Endodermal cell (in vitro differentiated cells): ENCODE measurements around the gene GPC3. TPM values are rescaled to one million over a fixed set of nuclear protein-coding genes. Genes with fewer than 3 reads are reported as not detected.

Experiments used
- DNase-seq: peaks from one replicate; pipeline ENCODE4 v3.0.0-alpha.2; 2017
- H3K27ac ChIP-seq: 2 replicates; pipeline ENCODE4 v1.5.1; 2013; ENCODE audit warnings: mild to moderate bottlenecking, low read depth, low read length, moderate library complexity
- H3K27me3 ChIP-seq: 2 replicates; pipeline ENCODE4 v1.6.1; 2013; ENCODE audit warnings: mild to moderate bottlenecking, low read length, moderate library complexity; ENCODE audit not compliant: insufficient read depth, control insufficient read depth, poor library complexity, severe bottlenecking
- H3K36me3 ChIP-seq: 2 replicates; pipeline ENCODE4 v1.7.0; 2013; ENCODE audit warnings: mild to moderate bottlenecking, low read length, moderate library complexity; ENCODE audit not compliant: control insufficient read depth, insufficient read depth
- H3K4me1 ChIP-seq: one replicate; pipeline ENCODE4 v1.7.0; 2013; ENCODE audit warnings: low read length; ENCODE audit not compliant: control insufficient read depth, insufficient read depth
- H3K4me3 ChIP-seq: 2 replicates; pipeline ENCODE4 v1.5.1; 2013; ENCODE audit warnings: mild to moderate bottlenecking, low read length, moderate library complexity
- H3K9ac ChIP-seq: 2 replicates; pipeline ENCODE4 v1.6.1; 2013; ENCODE audit warnings: mild to moderate bottlenecking, low read length, moderate library complexity; ENCODE audit not compliant: poor library complexity, severe bottlenecking; ENCODE audit errors: extremely low read depth
- H3K9me3 ChIP-seq: 2 replicates; pipeline ENCODE4 v1.6.1; 2013; ENCODE audit warnings: mild to moderate bottlenecking, low read length, moderate library complexity; ENCODE audit not compliant: control insufficient read depth
- H3K27ac Mint-ChIP-seq: 2 replicates; pipeline ENCODE4 v1.8.0; 2020; ENCODE audit warnings: mixed read lengths
- H3K27me3 Mint-ChIP-seq: 2 replicates; pipeline ENCODE4 v1.8.0; 2021; ENCODE audit warnings: mild to moderate bottlenecking, mixed read lengths; ENCODE audit not compliant: insufficient read depth
- H3K36me3 Mint-ChIP-seq: 2 replicates; pipeline ENCODE4 v1.8.0; 2020; ENCODE audit warnings: low read depth, mixed read lengths
- H3K4me1 Mint-ChIP-seq: 2 replicates; pipeline ENCODE4 v1.8.0; 2020; ENCODE audit warnings: mixed read lengths
- H3K4me3 Mint-ChIP-seq: 2 replicates; pipeline ENCODE4 v1.8.0; 2020; ENCODE audit warnings: mild to moderate bottlenecking, moderate library complexity, mixed read lengths
- H3K9me3 Mint-ChIP-seq: 2 replicates; pipeline ENCODE4 v1.8.0; 2020; ENCODE audit warnings: mild to moderate bottlenecking, mixed read lengths
- WGBS, 2 experiments: methylation state at CpG; one replicate each; pipeline versions ENCODE4 v1.1.5 to v1.1.7; 2013; ENCODE audit warnings: missing lambda C conversion rate in 2 of 2, mixed read lengths in 1 of 2; ENCODE audit not compliant: insufficient coverage in 1 of 2, insufficient read length in 1 of 2; 5-methylcytosine and 5-hydroxymethylcytosine counted together
- total RNA-seq, 2 donors: library from RNA; stranded (reverse); fragmentation: NEBNext Ultra II Directional in 1 of 2; extraction: Animal tissue kit (Norgen Biotek cat#: 25700) in 1 of 2; gene quantifications; 2 replicates in 1 of 2; 3 replicates in 1 of 2; pipeline ENCODE4 v1.2.1, GENCODE V29; 2021
- TF ChIP-seq, protein P1 (sequence below): fragments of 200-600 bp; sonication (generic); conservative IDR thresholded peaks from 2 replicates; pipeline ENCODE4 v1.5.0; 2021; ENCODE audit warnings: antibody characterized with exemption, mild to moderate bottlenecking

GPC3 gene
- total RNA-seq, 2 donors from 2014 or later = 39.5 to 125 TPM

GRCh38 chrX:133922390-133922771 is 63.0 kb downstream of the GPC3 start:
- Histone ChIP-seq H3K9ac (no peak overlapping the region), H3K27me3 (no peaks in the 10 kb centered on the region), H3K4me3 (no peak overlapping the region), H3K36me3 (no peaks in the 10 kb centered on the region), H3K9me3 (no peaks in the 10 kb centered on the region), H3K27ac (peak overlapping the region; percentile 38), H3K4me1 (no peaks in the 10 kb centered on the region)
- no peak for DNase-seq
- Mint-ChIP-seq H3K4me1 (peaks cover 37% of the 10 kb centered on the region), H3K27ac (no peak overlapping the region), H3K27me3 (no peaks in the 10 kb centered on the region), H3K9me3 (peaks cover 8% of the 10 kb centered on the region), H3K36me3 (peaks cover 8% of the 10 kb centered on the region), H3K4me3 (no peak overlapping the region)
- 93% methylated on average over 2 of the region's 2 CpGs; no CpG with 5 or more reads in 1 of the 2 experiments for WGBS, 2 experiments
- TF ChIP-seq, protein P1, sequence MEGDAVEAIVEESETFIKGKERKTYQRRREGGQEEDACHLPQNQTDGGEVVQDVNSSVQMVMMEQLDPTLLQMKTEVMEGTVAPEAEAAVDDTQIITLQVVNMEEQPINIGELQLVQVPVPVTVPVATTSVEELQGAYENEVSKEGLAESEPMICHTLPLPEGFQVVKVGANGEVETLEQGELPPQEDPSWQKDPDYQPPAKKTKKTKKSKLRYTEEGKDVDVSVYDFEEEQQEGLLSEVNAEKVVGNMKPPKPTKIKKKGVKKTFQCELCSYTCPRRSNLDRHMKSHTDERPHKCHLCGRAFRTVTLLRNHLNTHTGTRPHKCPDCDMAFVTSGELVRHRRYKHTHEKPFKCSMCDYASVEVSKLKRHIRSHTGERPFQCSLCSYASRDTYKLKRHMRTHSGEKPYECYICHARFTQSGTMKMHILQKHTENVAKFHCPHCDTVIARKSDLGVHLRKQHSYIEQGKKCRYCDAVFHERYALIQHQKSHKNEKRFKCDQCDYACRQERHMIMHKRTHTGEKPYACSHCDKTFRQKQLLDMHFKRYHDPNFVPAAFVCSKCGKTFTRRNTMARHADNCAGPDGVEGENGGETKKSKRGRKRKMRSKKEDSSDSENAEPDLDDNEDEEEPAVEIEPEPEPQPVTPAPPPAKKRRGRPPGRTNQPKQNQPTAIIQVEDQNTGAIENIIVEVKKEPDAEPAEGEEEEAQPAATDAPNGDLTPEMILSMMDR = no peak

DNA sequence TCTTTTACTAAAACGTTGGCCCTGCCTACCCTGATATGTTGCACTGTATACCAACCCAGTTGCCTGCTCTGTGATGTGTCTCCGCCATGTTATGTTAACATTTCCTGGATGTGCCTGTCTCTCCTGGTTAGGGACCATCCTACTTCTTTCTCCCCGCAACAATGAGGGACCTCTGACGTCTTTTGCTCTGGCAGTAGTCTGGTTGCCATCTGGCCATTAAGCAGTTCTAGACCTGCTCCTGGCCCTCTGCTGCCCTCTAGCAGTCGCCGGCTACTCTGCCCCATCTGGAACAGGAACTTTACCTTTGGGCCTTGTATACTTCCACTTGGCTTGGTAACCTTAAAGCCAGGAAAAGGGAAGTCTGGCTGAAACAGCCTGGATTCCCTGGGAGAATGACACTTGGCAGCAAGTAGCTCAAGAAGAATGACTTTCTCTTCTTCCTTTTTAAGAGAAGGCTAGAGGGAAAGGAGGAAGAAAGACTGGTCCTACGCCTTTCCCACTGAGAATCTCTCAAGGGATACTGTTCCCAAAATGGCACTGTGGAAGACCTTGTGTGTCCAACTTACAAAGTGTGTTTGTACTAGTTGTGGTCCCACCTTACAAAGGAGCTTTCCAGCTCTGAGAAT is 63.5 kb downstream of the GPC3 start:
- H3K36me3 Mint-ChIP-seq = peaks cover 13% of the 10 kb centered on the region
- 54 to 83% methylated on average over 3 to 7 of the region's 7 CpGs for WGBS, 2 experiments
- no peaks in the 10 kb centered on the region for H3K27me3 Mint-ChIP-seq
- no peak overlapping the region for H3K4me3 ChIP-seq
- no peaks in the 10 kb centered on the region for H3K36me3 ChIP-seq
- DNase-seq = peak; percentile 90
- peak overlapping the region; percentile 63 for H3K27ac ChIP-seq
- peaks cover 9% of the 10 kb centered on the region for H3K9me3 Mint-ChIP-seq
- H3K9ac ChIP-seq = no peak overlapping the region
- no peaks in the 10 kb centered on the region for H3K4me1 ChIP-seq
- no peaks in the 10 kb centered on the region for H3K9me3 ChIP-seq
- H3K4me3 Mint-ChIP-seq = no peak overlapping the region
- TF ChIP-seq, protein P1 = peak; percentile 95
- H3K4me1 Mint-ChIP-seq = peaks cover 37% of the 10 kb centered on the region
- no peak overlapping the region for H3K27ac Mint-ChIP-seq
- H3K27me3 ChIP-seq = no peaks in the 10 kb centered on the region

GRCh38 chrX:133921086-133921485 is 64.3 kb downstream of the GPC3 start:
- WGBS, 2 experiments = 78% methylated on average over 1 of the region's 2 CpGs; no CpG with 5 or more reads in 1 of the 2 experiments
- Histone ChIP-seq H3K36me3 (no peaks in the 10 kb centered on the region), H3K9ac (no peak overlapping the region), H3K4me1 (no peaks in the 10 kb centered on the region), H3K9me3 (no peaks in the 10 kb centered on the region), H3K27me3 (no peaks in the 10 kb centered on the region), H3K27ac (peak overlapping the region; percentile 63), H3K4me3 (no peak overlapping the region)
- Mint-ChIP-seq H3K27me3 (no peaks in the 10 kb centered on the region), H3K4me1 (peaks cover 32% of the 10 kb centered on the region), H3K36me3 (peaks cover 16% of the 10 kb centered on the region), H3K27ac (no peak overlapping the region), H3K4me3 (no peak overlapping the region), H3K9me3 (peaks cover 8% of the 10 kb centered on the region)
- TF ChIP-seq, protein P1 = no peak
- DNase-seq = no peak
